Choroid plexus epithelial cell (primary cell): ENCODE results near the gene PRDM2.
A peak's percentile ranks its signal among the peaks of the same experiment; 100 is the strongest.

Experiments used
- DNase-seq: peaks from one replicate; pipeline ENCODE4 v3.0.0-alpha.2; 2010; ENCODE audit warnings: low read depth
- H3K4me3 ChIP-seq: 2 replicates; pipeline ENCODE4 v1.5.1; 2011; ENCODE audit warnings: low read depth, mild to moderate bottlenecking, control low read depth, low read length, moderate library complexity
- CTCF ChIP-seq: conservative IDR thresholded peaks from 2 replicates; pipeline ENCODE4 v1.5.1; 2011; ENCODE audit warnings: low read depth, mild to moderate bottlenecking, control low read depth, inconsistent platforms, low read length, moderate library complexity

The PRDM2 gene

GRCh38 chr1:13802782-13803545 lies 103.0 kb downstream of the PRDM2 start:
- DNase-seq, result no peak
- no peak for TF ChIP-seq CTCF
- H3K4me3 ChIP-seq, result no peak overlapping the region

- no peak overlapping the region for H3K4me3 ChIP-seq
- TF ChIP-seq CTCF, result no peak
- DNase-seq, result no peak
Observed at GRCh38 chr1:13803546-13804239, 103.7 kb downstream of the PRDM2 start.

DNA sequence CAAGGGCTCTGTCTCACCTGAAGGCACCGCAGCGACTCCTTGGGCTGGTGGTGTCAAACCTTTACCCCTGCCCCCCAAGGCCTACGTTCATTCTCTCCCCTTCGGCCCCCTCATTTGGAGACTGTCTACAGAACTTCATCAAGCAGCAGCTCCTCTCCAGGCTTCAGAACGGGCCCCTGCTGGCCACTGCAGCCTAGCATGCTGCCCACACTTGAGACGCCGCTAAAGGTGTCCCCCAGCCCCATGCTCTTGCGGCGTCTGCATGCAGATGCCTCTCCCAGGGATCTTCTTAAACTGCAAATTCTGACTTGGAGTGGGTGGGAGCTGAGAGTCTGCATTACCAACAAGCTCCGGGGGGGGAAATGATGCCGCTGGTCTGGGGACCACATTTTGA lies 104.2 kb downstream of the PRDM2 start:
- no peak for TF ChIP-seq CTCF
- H3K4me3 ChIP-seq, result no peak overlapping the region
- no peak for DNase-seq

DNA sequence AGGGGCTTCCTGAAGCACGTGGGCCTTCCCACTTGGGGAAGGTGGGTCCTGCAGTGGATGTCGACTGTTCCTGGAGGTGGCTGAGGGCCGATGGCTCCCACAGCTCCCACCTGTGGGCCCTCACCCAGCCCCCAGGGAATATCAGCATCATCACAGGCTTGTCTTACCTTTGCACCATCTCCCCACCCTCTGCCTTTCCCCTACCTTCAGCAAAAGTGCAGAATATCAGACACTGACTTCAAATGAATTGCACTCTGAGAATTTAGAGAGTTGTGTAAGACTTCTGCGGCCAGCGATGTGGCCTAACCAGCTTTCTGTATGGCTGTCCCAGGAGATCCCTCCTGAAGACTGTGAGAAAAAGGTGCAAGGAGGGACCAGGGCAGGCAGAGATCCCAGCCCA lies 105.4 kb downstream of the PRDM2 start:
- H3K4me3 ChIP-seq, result no peak overlapping the region
- no peak for DNase-seq
- no peak for TF ChIP-seq CTCF

- no peak for TF ChIP-seq CTCF
- no peak for DNase-seq
- no peak overlapping the region for H3K4me3 ChIP-seq
Observed at GRCh38 chr1:13806108-13806507, 106.1 kb downstream of the PRDM2 start.

DNA sequence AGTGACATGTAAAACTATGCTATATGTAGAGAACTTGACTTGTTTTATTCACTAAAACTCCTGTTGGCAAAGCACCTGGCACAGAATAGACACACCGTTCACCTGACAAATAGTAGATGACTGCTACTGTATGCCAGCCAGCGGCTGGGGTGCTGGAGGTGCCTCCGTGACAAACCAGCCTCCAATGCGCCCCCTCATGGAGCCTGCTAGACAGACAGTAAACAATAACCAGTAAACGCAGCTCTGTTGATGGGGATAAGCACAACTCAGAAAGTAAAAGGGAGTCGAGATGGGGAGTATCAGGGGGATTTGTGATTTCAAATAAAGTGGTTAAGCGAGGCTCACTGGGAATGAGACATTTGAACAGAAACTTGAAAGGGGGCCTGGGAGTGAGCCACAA lies 107.2 kb downstream of the PRDM2 start:
- peak; percentile 45 for DNase-seq
- no peak overlapping the region for H3K4me3 ChIP-seq
- peak; percentile 72 for TF ChIP-seq CTCF

GRCh38 chr1:13808729-13809131 lies 108.7 kb downstream of the PRDM2 start:
- peak; percentile 79 for DNase-seq
- TF ChIP-seq CTCF, result peak; percentile 8
- H3K4me3 ChIP-seq, result no peak overlapping the region
